ENCODE data around the gene RFC5.
"Not testable (repeated sequence)": the region's sequence is repeated elsewhere in the genome, so short reads cannot be mapped to it uniquely, and the experiment has no call there.

The RFC5 gene

GRCh38 chr12:118053071-118053985, 36.8 kb downstream of the RFC5 start:
- no peak for DNase-seq

GRCh38 chr12:118055144-118055557, 38.6 kb downstream of the RFC5 start:
- DNase-seq, result peak; percentile 69

DNA sequence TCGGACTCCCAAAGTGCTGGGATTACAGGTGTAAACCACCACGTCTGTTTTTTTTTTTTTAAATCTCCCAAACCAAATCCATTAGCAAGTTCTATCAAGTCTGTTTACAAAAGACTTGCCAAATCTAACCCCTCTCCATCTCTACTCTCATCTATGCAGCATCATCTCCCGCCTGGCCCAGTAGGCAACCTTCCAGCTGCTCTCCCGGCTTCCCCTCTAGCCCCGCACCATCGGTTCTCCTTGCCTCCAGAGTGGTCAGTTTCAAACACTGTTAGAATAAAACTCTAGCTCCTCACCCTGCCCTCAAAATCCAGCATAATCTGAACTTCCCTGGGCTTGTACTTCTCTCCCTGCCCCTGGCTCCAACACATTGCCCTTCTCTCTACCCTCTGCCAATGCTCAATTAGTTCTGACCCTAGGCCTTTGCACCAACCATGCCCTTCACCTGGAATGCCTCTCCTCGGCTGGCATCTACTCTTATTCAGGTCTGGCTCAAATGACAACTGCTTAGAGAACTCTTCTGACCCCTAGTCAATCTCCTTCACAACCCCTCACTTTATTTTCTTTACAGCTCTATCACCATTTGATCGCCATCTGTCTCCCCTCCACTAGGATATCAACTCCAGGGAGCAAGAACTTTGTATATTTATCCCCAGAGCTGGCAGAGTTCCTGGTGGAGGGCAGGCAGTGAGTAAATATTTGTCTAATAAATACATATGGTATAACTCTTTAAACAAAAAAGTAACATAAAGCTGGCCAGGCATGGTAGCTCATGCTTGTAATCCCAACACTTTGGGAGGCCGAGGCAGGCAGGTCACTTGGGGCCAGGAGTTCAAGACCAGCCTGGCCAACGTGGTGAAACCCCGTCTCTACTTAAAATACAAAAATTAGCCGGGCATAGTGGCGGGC, 39.6 kb downstream of the RFC5 start:
- no peak for DNase-seq

DNA sequence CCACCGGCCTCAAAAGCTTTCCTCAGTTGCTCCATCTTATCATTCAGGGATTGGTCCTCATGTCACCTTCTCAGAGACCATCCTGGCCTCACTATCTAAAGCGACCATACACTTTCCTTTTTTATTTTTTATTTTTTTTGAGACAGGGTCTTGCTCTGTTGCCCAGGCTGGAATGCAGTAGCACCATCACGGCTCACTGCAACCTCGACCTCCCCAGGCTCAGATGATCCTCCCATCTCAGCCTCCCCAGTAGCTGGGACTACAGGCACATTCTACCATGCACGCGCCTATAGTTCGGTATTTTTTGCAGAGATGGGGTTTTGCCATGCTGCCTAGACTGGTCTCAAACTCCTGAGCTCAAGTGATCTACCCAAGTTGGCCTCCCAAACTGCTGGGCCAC, 41.7 kb downstream of the RFC5 start:
- DNase-seq, result no peak

DNA sequence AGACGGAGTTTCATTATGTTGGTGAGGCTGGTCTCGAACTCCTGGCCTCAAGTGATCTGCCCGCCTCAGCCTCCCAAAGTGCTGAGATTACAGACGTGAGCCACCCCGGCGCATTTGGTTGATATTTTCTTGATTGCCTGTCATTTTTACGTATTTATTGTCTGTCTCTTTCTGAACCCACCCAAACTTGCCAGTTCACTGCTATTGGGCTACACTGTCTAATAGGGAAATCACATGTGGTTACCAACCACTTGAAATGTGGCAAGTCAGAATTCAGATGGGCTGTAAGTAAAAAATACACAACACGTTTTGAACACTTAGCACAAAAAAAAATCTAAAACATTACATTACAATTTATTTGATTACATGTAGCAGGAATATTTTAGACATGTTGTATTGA, 42.4 kb downstream of the RFC5 start:
- DNase-seq, result no peak

DNA sequence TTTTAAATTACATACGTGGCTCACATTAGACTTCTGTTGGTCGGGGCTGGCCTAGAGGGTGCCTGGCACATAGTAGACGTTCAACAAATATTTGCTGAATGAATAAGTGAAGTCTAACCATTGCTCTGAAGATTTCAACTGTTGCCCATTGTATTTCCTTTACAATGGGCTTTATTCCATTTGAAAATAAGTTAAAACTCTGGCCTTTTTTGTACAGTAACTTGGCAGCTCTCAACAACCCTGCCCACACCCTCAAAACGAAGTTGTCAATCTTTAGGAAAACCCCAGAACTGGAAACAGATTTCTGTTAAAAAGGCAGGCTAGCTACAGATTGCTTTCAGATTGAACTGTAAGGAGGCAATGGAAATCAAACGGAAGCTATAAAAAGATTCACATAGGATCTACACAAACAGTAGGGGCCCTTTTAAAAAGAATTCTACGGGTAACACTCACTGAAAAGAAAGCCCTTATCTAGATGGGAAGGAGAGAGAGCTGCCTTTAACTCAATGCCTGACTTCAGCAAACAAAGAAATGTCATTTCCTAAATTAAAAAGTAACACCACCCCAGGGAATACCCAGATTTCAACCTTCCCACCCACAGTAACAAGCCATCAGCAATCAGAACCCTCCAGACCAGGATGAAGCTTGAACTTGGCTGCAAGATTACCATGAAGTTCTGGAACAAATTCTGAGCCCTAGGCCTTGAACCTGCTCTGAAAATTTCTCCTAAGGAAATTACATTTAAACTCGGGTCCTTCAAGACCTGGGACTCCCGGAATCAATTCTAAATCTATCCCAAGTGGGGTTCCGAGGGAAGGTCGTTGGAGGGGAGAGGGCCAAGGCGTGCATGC, 43.1 kb downstream of the RFC5 start:
- no peak for DNase-seq

DNA sequence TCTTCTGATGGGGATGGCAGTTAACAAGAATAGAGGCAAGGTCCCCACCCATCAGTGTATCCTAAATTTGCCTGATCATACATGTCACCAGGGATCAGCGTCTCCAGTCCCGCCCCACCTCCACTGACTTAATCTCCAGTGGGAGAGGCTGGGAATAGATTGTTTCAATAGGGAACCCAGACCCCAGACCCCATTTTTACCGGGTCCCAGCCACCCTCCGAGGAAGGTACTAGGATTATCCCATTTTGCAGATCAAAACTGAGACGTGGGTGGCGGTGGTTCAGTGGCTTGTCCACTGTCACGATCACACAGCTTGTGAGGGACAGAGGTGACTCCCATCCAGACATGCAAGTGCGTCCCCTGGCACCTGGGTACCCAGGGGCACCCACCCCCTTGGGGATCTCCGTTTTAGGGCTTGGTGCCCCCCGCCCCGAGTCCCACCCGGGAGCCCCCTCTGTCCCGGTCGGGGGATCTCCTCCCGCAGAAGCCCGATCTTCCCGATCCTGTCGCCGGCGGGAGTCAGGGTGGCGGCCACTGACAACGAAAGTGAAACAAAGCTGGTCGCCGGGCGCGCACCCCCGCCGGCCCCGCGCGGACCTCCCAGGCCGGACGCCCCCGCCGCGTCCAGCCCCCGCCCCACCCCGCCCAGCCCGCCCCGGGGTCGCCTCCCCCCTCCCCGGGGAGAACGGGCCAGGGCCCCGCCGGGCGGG, 44.0 kb downstream of the RFC5 start:
- no peak for DNase-seq

- DNase-seq, result peak; percentile 33
These were observed 44.7 kb downstream of the RFC5 start, which contains the start of gene WSB2 for GRCh38 chr12:118061011-118061872. Gene WSB2, minus strand, starts transcription at chr12:118061179. Its CDS starts 131 bp downstream, at chr12:118061048.

DNA sequence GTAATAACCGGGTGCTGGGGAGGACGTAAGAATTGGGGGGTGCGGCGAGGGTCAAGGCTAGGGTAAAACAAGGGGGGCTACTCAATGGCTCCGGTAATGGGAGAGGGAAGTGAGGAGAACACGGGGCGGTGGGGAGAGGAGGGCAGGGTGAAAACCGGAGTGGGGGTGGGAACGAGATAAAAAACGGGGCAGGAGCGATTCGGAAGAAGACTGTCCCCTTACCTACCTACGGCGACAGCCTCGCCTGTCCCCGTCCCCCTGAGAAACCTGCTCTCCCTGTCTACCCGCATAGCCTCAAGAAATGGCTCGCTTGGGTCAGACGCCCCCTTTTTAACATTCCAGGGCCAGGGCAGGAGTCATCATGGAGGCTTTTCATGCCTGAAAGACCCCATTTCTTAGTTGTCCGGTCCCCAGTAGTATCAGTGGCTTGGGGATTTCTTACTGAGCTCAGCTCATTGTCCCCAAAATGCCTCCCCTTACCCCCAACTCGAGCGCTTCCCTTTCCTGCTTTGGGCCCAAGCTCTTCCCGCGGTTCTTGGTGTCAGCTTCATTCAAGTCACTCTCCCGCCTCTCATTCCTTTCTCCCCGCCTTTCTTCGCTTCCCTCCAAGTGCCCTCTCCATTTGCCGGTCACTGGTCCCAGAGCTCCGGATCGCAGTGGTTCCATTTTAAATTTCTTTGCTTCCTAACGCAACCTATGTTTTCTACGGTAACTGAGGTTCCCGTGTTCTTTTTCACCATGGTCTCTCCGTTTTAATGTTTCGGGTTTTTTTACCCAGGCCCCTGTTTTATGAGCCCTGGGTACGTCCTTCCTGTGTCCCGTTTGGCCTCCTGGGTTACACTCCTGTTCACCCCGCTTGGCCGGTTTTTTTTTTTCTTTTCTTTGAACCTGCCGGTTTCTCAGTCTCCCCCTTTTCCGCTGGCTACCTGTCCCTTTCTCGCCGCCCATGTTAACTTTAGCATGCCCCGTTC, 45.7 kb downstream of the RFC5 start:
- no peak for DNase-seq

DNA sequence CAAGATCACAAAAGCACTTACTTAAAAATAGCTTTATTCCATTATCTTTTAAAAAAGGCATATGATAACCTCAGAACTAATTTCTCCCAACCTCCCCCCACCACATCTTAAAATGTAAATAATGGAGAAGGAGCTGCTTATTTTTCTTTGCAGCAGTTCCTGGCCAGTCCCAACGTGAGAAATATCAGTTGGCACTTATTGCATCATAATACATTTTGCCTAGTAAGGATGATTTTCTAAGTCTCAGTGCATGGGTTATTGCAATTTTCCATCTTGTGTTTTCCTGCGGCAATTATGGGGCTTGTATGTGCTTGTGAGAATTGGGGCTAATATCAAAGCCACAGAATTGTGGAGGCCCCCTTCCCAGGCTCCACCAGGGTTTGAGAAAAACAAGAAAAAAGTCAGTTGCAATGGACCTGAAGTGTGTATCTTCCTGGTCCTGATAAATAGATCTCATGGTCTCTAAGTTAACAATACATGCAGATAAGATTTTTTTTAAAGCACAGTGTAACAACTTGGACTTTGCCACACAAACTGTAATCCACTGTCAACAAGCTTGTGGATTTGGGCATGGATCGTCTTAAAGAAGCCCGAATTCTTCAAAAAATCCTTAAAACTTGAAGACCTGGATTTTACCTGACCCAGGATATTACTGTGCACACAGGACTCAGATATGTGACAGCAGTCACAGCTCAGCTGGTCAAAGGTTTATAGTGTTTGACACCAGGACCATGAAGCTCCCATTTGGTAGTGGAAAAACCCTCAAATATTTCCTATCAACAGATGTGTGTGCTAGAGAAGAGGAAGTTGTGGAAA, 47.3 kb downstream of the RFC5 start:
- no peak for DNase-seq

- no peak for DNase-seq
These were observed 48.1 kb downstream of the RFC5 start for GRCh38 chr12:118064608-118065007.

GRCh38 chr12:118065380-118065779, 48.9 kb downstream of the RFC5 start:
- DNase-seq, result no peak

DNA sequence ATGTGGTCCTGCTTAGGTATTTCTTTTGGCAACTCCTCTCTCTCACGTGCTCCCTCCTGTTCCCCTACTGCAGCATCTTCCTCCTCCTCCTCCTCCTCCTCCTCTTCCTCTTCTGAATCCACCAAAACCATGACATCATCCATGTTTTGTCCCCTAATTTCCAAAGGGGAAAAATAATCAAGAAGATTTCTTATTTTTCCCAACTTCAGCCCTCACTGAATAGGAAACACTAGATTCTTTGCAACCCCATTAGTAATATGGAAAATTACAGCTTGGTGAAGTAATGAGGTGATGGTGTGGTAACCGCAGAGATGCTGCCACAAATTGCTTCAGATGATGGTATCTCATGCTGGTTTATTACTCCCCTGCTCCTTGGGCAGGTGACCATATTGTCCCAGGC, 51.9 kb downstream of the RFC5 start:
- DNase-seq, result no peak

DNA sequence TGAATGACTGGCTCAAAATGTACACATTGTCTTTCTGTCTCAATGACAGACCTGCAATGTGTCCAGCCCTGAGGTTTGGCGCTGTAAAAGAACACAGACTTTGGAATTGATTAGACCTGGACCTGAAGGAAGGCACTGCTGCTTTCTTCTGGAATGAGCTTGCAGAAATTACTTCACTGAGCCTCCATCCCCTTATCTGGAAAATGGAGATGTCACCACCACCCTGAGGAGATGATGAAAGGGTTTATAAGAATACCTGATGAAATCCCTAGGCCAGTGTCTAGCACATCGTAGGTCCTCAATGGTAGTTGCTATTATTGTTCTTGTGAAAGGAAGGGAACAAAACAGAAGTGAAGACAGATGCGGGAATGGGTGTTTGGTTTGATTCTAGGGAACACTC, 54.1 kb downstream of the RFC5 start:
- DNase-seq, result no peak

DNA sequence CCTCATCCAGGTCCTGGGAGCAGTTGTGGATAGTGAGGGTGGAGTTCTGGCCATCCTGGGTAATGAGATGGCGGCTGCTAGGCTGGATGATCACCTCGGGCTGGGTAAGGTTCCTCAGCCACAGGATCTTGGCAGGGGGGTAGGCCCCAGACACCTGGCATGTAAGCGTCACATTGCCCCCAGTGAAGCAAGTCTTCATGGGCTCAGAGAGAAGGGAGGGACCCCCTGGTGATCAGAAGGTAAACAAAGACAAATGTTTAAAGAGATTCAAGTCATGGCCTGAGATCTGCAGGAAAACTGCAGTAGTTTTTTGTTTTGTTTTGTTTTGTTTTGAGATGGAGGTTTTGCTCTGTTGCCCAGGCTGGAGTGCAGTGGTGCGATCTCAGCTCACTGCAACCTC, 57.3 kb downstream of the RFC5 start:
- DNase-seq, result no peak

DNA sequence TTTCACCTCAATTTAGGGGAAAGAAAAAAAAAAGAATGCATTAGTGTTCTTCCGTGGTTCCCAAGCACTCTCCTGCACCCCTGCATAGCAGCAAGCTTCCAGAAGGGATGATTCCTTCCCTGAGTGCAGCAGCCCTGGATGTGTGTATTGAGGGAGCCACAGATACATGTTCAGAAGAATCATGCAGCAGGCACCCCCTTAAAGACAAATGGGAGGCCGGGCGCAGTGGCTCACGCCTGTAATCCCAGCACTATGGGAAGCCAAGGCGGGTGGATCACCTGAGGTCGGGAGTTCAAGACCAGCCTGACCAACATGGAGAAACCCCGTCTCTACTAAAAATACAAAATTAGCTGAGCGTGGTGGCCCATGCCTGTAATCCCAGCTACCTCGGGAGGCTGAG, 65.0 kb downstream of the RFC5 start:
- not testable (repeated sequence) for DNase-seq

Measured in CD4-positive, alpha-beta T cell treated with Interleukin-15 for 1 hour (primary cell).